C4-2B (cell line): ENCODE results near the gene MBL2.
A peak's percentile ranks its signal among the peaks of the same experiment; 100 is the strongest.

Source experiments
- H3K27ac ChIP-seq: fragments of 450-650 bp; 2 replicates; pipeline ENCODE4 v1.5.1; 2017
- CTCF ChIP-seq: fragments of 450-650 bp; conservative IDR thresholded peaks from 2 replicates; pipeline ENCODE4 v1.5.1; 2017; ENCODE audit warnings: mild to moderate bottlenecking
- ZFX ChIP-seq: fragments of 450-650 bp; IDR thresholded peaks from 2 replicates; pipeline ENCODE4 v1.6.1; 2017

Gene MBL2

GRCh38 chr10:52779541-52780390 is 7.2 kb upstream of the MBL2 start:
- TF ChIP-seq ZFX (no peak), CTCF (peak; percentile 94)
- H3K27ac ChIP-seq = no peak overlapping the region

GRCh38 chr10:52778511-52779392 is 6.2 kb upstream of the MBL2 start:
- no peak overlapping the region for H3K27ac ChIP-seq
- no peak for TF ChIP-seq ZFX
- TF ChIP-seq CTCF = peak; percentile 63

GRCh38 chr10:52777414-52777813 is 4.8 kb upstream of the MBL2 start:
- no peak for TF ChIP-seq ZFX
- TF ChIP-seq CTCF = no peak

GRCh38 chr10:52776471-52776903 is 3.9 kb upstream of the MBL2 start:
- no peak for TF ChIP-seq CTCF
- TF ChIP-seq ZFX = no peak

More at GRCh38 chr10:52777414-52777813, 4.8 kb upstream of the MBL2 start:
- no peak overlapping the region for H3K27ac ChIP-seq

GRCh38 chr10:52775132-52775647 is 2.6 kb upstream of the MBL2 start:
- no peak overlapping the region for H3K27ac ChIP-seq
- no peak for TF ChIP-seq CTCF
- TF ChIP-seq ZFX = no peak

More at GRCh38 chr10:52776471-52776903, 3.9 kb upstream of the MBL2 start:
- H3K27ac ChIP-seq = no peak overlapping the region

- no peak for TF ChIP-seq ZFX
- TF ChIP-seq CTCF = no peak
- H3K27ac ChIP-seq = no peak overlapping the region
Measured at GRCh38 chr10:52774600-52775106, 2.1 kb upstream of the MBL2 start.
